Caki2 (cell line): ENCODE measurements around the gene APOL2. TPM values are rescaled to one million over a fixed set of nuclear protein-coding genes. Genes with fewer than 3 reads are reported as not detected.
"Not testable (repeated sequence)": the region's sequence is repeated elsewhere in the genome, so short reads cannot be mapped to it uniquely, and the experiment has no call there.

Experiments used
- DNase-seq: peaks from one replicate; pipeline ENCODE4 v3.0.0-alpha.2; 2015; ENCODE audit warnings: low read depth
- in situ Hi-C: cut with HindIII; loops from 2 replicates; pipeline ENCODE4 v1.10.0; 2016; ENCODE audit warnings: low sequenced_read_pairs, low pct_unique_long_range_greater_than_20kb, mixed read lengths
- total RNA-seq: library from RNA; depleted of rRNA; stranded (reverse); fragments of >200 nt; shearing (Covaris generic); gene quantifications from 2 replicates; pipeline ENCODE4 v1.2.3, GENCODE V29; 2014; ENCODE audit warnings: low replicate concordance; rRNA removed

APOL2 gene, protein sequence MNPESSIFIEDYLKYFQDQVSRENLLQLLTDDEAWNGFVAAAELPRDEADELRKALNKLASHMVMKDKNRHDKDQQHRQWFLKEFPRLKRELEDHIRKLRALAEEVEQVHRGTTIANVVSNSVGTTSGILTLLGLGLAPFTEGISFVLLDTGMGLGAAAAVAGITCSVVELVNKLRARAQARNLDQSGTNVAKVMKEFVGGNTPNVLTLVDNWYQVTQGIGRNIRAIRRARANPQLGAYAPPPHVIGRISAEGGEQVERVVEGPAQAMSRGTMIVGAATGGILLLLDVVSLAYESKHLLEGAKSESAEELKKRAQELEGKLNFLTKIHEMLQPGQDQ
- total RNA-seq, result 52.4 and 68.0 TPM in 2 replicates

DNA sequence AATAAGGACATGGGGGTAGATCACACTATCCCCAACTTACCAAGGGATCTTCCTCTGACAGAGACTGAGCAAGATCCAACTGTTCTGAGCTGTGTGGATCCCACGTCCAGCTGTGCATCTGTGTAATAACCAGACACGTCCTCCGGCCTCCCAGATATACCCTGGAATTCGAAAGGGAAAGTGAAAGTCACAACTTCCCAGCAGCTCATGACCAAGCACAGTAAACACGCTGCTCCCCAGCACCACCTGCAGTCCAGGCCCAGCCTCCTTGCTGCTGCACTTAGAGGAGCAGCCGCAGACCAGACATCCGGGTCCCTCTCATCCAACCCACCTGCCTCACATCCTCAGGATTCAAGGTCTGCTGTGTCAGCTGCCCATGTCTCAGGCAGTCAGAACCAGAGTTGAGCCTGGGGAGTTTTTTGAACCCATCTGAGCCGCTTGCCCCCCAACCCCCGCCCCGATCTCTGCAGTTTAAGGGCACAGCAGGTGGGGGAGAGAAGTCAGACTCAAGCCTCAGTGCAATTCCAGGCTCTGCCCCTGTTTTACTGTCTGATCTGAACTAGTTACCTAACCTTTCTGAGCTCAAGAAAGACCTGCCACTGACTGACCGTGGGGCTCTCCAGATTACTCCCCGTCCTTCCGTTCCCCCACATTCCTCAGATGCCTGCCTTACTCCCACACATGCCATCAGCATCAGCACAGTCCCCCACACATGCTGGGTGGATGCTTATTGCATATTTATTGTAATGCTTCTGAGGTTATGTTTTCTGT, at the start of gene APOL2:
Gene APOL2, minus strand, starts transcription at position 127 of the 771 bp plus-strand sequence. CDS start 6,365 bp downstream, outside the sequence.
- in situ Hi-C loops, result no loop called here
- peak; percentile 91 for DNase-seq

DNA sequence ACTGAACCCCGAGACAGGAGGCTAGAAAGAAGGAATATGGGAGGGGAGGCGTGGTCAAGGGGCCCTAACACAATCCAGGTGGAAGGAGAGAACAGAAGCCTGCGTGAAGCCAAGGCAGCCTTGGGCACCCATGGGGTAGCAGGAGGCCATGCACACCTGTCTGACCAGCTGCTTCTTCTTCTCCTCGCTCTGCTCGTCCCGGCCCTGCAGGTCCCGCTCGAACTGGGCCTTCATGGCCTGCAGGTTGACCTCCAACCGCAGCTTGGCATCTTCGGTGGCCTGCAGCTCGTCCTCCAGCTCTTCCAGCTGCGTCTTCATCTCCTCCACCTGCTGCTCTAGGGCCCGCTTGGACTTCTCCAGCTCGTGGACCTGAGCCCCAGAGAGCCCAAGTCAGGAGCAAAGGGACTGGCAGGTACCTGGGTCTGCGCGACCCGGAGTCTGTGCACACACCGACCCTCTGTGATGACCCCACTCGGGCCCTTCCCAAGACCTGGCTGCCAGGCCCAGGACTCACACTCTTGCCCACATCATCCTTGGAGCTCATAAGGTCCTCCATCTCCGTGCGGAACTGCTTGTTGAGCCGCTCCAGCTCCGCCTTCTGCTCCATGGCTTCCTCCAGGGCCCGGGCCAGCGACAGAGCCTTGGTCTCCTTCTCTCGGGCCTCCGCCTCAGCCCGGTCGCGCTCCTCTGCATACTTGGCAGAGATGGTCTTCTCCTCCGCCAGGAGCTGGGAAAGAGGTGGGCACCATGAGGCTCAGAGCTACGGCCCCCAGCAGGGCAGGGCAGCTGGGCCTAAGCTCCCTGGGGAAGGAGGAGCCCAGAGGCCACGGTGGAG, 49.5 kb upstream of the APOL2 start:
- in situ Hi-C loops, result no loop called here
- DNase-seq, result no peak

DNA sequence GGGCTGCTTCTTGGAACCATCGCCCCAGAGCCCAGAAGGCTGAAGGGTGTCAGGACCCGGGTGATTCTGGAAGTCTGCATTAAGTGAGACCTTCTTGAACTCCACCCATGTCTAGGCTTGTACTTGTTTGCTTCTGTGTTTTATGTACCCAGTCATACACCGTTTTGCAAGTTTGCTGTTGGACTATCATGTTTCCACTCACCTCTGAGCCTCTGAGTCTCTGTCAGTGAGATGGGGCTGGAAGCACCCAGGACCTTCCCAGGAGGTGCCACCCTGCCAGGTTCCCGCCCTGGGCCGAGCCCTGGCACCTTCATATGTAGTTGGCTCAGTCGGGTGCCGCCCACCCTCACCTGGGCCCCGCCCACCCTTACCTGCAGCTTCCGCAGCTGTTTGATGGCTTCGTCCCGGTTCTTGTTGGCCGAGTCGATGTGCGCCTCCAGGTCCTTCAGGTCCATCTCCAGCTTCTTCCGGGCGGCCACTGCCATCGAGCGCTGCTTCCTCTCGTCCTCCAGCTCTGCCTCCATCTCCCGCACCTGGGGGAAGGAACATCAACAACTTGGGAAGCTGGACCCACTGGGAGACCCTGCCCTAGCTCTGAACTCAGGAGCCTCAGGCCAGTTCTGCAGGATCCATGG, 48.7 kb upstream of the APOL2 start:
- no peak for DNase-seq
- in situ Hi-C loops, result no loop called here

DNA sequence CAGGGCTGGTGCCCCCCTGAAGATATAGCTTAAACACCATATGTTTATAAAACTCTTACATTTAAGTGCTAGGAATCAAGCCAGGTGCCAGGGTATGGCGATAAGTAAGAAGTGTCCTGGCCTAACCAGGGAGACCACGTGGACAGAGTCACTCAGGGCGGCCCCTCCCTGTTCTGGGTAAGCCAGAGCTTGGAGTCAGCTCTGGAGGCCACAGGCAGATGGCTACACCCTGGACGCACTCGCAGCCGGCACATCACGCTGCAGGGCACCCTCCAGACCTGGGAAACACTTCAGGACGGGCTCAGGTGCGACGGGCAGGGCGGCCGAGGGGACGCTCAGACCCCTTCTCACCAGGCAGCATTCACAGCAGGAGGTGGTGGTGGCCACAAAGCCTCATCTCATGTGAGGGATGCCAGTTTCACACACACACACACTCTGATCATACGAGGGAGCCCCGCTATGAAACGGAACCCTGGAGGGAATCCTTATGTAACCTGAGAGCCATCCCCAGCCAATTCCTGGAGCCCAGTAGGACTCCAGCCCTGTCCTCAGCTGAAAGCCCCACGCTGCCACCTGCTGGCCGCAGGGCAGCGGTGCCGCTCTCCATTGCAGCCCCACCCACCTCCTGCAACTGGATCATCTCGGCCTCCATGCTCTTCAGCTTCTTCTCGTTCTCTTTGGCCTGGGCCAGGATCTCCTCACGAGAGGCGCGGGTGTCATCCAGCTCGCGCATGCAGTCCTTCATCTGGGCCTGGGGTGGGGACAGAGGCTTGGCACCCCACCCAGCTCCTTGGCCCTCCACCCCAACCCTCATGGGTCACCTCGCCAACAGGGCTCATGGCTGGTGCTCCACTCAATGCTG, 47.0 kb upstream of the APOL2 start:
- in situ Hi-C loops, result no loop called here
- DNase-seq, result peak; percentile 74

DNA sequence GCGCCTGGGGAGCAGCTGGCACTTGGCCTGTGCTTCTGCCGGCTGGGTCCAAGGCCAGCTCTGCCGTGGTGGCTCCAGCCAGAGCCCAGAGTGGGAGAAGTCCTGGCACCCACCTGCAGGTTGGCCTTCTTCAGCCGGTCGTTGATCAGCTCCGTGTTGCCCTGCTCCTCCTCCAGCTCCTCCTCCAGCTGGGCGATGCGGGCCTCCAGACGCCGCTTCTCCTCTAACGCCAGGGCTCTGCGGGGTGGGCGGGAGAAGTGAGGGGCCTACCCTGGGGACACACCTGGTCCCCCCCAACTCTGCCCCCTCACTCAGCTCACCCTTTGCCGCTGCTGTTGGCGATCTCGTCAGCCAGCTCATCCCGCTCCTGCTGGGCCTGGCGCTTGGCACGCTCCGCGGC, 46.2 kb upstream of the APOL2 start:
- no peak for DNase-seq
- in situ Hi-C loops, result no loop called here

DNA sequence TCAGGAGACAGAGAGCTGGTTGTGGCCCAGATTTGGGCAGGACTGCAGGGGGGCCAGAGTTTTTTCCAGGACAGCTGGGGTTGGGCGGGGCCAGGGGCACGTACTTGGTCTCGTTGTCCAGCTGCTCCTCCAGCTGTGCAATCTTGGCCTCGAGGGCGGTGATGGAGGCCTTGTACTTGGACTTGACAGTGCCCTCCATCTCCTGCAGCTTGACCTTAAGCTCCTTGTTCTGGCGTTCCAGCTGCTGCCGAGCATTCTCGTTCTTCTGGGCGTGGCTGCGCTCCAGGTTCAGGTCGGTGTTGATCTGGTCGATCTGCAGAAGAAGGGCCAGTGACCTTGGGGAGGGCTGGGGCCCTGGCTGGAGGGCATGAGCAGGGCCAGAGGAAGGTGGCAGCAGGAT, 45.7 kb upstream of the APOL2 start:
- in situ Hi-C loops, result no loop called here
- DNase-seq, result no peak

DNA sequence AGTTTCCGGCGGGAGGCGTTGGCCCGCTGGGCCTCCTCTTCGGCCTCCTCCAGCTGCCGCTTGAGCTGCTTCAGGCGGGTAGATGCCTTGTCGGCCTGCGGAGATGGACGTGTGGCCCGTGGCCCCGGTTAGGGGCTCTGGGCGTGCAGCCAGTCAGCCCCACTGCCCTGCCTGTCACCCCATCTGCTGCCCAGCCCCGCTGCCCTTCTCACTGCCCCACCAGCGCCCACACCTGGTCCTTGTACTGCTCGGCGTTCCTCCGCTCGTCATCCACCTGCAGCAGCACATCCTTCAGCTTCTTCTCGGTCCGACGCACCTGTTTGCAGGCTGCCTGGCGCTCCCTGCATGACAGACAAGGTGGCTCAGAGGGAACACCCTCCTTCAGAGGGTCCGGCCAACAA, 44.8 kb upstream of the APOL2 start:
- DNase-seq, result no peak
- in situ Hi-C loops, result no loop called here

DNA sequence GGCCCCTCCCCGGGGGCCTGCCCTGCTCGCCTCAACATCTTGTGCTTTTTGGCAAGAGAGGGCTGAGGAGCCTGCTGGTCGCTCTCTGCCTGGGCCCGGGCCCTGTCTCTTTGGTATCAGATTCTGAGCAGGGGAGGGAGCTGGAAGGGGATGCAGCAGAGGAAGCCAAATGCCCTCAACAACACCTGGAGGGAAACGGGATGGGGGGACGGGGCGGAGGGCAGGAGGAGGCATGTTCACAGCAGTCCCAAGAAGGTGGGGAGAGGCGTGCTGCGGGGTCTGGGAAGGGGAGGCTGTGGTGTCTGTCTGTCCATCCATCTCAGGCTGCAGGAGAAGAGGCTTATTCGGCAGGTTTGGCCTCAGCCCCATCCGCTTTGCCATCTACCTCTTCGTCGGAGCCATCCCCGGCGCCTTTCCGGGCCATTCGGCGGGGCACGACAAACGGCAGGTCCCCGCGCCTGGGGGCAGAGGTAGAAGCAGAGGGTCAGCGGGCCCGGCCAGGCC, 43.1 kb upstream of the APOL2 start:
- in situ Hi-C loops, result no loop called here
- DNase-seq, result no peak

DNA sequence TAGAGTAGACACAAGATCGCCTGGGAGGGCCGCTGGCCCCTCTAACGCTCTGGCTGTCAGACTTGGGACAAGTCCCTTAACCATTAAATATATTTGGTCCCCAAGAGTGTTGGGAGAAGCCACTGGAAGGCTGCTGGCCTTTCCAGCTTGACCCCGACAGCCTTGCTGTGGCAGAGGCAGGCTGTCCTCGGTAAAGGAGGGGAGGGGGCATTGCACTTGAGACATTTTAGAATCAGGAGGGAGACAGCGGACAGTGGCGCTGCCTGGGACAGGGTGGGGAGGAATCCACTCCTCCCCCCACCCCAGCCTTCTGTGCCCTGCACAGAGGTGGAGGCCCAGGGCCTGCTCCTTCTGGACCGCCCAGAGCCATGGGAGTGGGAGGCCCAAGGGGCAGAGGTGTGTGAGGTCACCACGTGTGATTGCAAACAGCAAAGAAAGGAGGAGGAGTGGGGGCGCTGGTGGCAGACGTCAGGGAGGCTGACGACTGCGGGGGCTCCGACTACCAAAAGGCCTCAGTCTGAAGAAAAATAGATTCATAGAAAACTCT, 42.5 kb upstream of the APOL2 start:
- in situ Hi-C loops, result no loop called here
- DNase-seq, result no peak

DNA sequence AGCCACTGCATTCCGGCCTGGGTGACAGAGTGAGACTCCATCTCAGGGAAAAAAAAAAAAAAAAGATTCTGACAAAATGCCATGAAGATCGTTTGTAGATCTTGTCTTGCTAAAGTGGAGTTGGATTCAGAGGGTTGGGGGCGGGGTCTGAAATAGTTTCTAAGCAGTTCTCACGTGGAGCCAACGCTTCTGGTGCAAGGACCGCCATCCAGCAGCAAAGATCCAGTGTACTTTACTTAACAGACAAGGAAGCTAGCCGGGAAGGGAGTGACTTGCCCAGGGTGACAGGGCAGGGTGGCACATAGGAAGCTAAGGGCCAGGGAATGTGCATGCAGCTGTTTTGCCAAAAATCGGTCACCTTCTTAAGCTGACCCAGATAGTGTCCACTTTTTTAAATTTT, 41.1 kb upstream of the APOL2 start:
- DNase-seq, result no peak
- in situ Hi-C loops, result no loop called here

DNA sequence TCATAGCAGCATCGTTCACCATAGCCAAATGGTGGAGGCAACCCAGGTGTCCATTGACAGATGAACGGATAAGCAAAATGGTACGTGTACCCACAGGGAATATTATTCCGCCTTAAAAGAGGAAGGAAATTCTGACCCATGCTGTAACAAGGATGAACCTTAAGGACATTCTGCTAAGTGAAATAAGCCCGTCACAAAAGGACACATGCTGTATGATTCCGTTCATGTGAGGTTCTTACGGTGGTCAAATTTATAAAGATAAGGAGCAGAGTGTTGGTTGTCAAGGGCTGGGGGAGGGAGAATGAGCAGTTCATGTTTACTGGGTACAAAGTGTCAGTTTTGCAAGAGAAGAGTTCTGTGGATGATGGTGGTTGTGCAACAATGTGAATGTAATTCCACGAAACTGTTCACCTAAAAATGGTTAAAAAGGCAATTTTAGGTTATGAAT, 39.9 kb upstream of the APOL2 start:
- in situ Hi-C loops, result no loop called here
- no peak for DNase-seq

DNA sequence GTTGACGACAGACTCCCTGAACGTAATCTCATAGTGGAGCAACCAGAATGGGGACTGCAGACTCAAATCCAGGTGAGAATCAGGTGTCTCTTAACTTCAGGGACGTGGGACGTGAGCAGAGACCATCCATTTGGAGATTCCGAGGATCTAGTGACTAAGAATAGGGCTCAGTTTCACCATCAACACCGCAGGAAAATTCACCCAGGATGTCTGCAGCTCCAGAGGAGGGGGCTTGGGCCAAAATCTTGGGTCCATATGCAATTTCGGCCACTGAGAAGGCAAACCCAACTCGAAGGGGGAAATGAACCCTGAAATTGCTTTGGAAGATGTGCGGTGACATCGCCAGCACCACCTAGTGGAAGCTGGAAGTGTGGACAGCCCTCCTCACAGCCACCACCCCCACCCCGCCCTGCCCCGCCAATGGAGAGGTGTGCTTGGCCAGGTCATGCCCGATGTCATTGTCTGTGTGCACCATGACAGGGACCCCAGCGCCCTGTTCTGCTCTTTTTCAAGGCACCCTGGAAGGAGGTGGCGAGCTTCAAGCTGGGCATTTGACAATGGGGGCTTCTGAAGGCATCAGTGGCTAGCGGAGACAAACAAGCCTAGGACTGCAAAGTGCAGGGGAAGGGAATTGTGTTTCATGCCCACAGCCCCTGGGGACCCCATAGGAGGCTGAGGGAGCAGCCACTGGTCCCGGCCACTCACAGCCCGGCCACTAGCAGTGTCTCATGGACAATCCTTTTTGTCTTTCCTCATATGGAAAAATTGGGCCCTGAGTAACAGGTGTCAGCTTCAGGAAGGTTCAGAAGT, 38.4 kb upstream of the APOL2 start:
- in situ Hi-C loops, result no loop called here
- peak; percentile 62 for DNase-seq

DNA sequence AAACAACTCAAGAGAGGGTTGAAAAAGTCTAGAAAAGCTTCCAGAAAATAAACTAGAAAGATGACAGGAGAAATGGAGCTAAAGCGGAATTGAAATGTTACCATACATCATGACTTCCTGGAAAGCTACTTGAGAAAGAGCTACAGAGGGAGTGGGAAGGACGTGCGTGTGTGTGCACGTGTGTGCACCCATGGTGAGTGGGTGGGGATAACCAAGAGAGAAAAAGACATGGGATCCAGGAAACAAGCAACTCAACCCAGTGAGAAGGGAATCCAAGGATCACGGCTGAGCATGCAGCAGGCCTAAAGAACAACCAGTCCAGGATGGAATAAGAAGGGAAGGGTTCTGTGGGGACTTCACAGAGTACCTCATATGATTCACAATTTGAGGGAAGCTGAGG, 35.2 kb upstream of the APOL2 start:
- in situ Hi-C loops, result no loop called here
- no peak for DNase-seq

DNA sequence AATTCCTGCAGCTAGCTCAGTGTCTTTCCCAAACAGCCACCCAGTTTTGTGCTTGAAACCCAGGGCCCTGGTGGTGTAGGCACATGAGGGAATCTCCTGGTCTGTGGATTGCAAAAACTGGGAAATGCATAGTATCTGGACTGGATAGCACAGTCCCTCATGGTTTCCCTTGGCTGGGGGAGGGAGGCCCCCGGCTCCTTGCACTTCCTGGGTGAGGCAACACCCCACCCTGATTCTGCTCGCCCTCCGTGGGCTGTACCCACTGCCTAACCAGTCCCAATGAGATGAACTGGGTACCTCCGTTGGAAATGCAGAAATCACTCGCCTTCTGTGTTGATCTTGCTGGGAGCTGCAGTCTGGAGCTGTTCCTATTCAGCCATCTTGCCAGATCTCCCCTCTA, 32.6 kb upstream of the APOL2 start:
- DNase-seq, in situ Hi-C loops: not testable (repeated sequence)

DNA sequence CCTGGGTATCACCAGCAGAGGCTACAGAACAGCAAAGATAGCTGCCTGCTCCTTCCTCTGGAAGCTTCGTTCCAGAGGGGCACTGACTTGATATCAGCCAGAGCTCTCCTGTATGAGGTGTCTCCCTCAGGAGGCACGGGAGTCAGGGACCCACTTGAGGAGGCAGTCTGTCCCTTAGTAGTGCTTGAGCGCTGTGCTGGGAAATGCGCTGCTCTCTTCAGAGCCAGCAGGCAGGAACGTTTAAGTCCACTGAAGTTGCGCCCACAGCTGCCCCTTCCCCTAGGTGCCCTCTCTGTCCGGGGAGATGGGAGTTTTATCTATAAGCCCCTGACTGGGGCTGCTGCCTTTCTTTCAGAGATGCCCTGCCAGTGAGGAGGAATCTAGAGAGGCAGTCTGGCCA, 31.9 kb upstream of the APOL2 start:
- in situ Hi-C loops, DNase-seq: not testable (repeated sequence)

DNA sequence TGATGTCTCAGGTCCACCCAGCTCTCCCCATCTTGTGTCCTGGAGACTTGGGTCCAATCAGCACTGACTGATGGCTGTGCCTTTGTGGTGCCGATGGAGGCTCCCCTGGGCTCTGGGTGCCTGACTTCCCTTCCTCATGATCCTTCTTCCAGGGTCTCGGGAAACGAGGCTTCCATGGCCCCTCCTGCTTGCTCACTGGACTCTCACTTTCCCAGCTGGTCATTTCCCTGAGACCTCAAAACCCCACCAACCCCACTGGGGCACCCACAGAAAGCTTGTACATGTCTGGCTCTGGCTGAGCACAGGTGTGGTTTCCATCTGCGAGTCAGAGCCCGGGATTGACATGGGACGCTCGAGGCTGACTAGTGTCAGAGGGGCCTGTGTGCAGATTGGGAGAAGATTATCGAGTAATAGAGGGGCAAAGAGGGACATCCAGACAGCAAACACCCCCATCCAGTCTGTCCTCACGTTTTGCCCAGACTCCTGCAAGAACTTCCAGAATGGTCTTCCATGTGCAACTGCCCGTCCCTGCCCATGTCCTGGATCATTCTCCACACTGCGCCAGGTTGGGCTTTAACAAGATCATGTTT, 28.7 kb upstream of the APOL2 start:
- no peak for DNase-seq
- in situ Hi-C loops, result no loop called here
